Gastroesophageal sphincter (tissue), 3 donors: ENCODE measurements around the gene RBM33.

ENCODE experiments used
- CTCF ChIP-seq, 4 experiments: fragments of 200-600 bp in 2 of 4; fragments of 450-650 bp in 2 of 4; sonication (generic) in 1 of 4; IDR thresholded peaks; one replicate each; pipeline ENCODE4 v1.5.1; 2017 to 2019; ENCODE audit warnings: antibody characterized with exemption in 4 of 4, mild to moderate bottlenecking in 2 of 4, moderate library complexity in 2 of 4
- EP300 ChIP-seq: sonication (generic); formaldehyde crosslinking; IDR thresholded peaks from one replicate; pipeline ENCODE4 v1.6.1; 2017; ENCODE audit warnings: antibody characterized with exemption, mild to moderate bottlenecking
- POLR2A ChIP-seq, 2 donors: fragments of 450-650 bp; IDR thresholded peaks; one replicate each; pipeline ENCODE4 v1.6.1; 2017; ENCODE audit warnings: antibody characterized with exemption in 2 of 2, mild to moderate bottlenecking in 2 of 2, moderate library complexity in 1 of 2
- POLR2AphosphoS5 ChIP-seq: sonication (generic); formaldehyde crosslinking; IDR thresholded peaks from one replicate; pipeline ENCODE4 v1.6.1; 2017; ENCODE audit warnings: antibody characterized with exemption

DNA sequence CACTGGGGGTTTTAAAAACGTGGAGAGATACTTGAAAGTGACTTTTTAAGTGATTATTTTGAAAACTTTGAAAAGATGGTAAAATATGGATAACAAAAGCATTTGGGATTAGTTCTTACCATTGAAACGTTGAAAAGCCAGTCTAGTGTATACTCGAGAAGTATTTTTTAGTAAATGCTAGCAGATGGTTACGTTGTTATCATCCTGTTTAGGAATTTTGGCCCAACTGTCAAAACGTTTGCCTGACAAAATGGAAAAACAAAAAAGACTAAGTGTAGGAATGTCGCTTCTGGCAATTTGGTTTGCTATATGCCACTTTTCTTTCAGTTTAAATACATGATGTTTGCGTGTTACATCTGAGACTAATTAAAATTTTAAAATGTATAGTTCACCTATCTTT is 1.2 kb downstream of the RBM33 start:
- TF ChIP-seq EP300 (no peak), POLR2A (IDR thresholded peaks at IDR 0.05) (no peak), CTCF (IDR thresholded peaks at IDR 0.05) (no peak), POLR2AphosphoS5 (no peak)
